ENCODE results near the gene LYRM1.
"Not testable (repeated sequence)": the region's sequence is repeated elsewhere in the genome, so short reads cannot be mapped to it uniquely, and the experiment has no call there.

LYRM1 gene

DNA sequence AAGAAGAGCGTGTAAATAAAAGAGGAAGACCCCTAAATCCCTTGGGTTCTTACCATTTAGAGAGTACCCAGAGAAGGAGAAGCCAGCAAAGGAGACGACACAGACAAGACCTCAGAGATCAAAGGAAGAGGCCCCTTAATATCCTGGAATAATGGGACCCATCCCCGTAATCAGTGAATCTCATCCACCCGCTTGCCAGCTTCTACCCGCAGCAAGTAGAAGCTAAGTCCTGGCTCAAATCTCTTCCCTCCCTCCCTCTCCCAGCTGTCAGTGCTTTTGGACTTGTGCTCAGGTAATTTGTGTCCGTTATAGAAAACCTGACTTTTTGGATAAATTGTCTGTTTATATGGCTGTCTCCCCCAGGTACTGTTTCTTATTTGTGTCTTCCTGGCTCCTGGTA lies 1.9 kb downstream of the LYRM1 start:
- no peak for DNase-seq (ENCODE audit: low read depth)

GRCh38 chr16:20903116-20903898 lies 2.7 kb downstream of the LYRM1 start:
- DNase-seq (ENCODE audit: low read depth): no peak

DNA sequence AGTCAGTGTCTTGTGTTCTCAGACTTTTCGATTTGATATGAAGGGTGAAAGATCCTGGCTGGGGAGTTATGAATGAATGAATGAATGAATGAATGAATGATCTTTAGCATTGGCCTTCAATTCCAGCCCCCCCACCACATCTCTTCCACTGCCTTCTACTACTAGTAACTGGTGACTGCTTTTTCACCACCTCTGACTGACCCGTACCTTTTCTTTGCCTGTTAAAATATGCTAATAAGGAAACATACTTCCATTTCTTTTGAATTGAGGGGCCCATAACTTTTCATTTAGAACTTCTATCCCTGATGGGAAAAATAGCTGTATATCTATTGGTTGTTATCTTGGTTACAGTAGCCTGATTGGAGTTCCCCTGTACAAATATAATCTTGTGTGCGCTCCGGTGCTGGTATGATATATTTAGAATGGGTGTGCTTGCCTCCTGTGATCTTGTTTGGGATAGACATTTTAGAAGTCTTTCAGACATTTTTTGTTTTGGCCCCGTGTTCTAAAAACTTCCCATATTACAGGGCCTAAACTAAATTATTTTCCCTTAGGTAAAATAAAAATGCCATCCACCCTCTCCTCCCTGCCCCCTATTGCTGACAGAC lies 3.4 kb downstream of the LYRM1 start:
- no peak for DNase-seq (ENCODE audit: low read depth)

GRCh38 chr16:20904507-20905081 lies 4.0 kb downstream of the LYRM1 start:
- no peak for DNase-seq (ENCODE audit: low read depth)

DNA sequence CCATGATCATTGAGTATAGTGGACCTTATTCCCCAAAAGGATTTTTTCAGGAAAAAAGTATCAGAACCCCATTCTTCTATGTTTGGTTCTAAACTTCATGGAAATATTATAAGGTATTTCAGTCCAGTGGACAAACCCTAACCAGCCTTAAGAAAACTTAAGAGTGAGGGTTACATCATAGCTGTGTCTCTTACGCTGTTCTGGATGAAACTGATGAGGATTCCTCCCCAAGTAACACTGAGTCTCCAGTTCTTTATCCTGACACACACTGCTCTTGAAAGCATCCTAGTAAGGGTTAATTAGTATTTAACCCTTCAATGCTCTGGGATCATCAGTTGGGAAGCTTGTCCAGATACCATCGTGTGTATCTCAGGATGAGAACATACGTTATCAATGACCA lies 5.0 kb downstream of the LYRM1 start:
- no peak for DNase-seq (ENCODE audit: low read depth)

DNA sequence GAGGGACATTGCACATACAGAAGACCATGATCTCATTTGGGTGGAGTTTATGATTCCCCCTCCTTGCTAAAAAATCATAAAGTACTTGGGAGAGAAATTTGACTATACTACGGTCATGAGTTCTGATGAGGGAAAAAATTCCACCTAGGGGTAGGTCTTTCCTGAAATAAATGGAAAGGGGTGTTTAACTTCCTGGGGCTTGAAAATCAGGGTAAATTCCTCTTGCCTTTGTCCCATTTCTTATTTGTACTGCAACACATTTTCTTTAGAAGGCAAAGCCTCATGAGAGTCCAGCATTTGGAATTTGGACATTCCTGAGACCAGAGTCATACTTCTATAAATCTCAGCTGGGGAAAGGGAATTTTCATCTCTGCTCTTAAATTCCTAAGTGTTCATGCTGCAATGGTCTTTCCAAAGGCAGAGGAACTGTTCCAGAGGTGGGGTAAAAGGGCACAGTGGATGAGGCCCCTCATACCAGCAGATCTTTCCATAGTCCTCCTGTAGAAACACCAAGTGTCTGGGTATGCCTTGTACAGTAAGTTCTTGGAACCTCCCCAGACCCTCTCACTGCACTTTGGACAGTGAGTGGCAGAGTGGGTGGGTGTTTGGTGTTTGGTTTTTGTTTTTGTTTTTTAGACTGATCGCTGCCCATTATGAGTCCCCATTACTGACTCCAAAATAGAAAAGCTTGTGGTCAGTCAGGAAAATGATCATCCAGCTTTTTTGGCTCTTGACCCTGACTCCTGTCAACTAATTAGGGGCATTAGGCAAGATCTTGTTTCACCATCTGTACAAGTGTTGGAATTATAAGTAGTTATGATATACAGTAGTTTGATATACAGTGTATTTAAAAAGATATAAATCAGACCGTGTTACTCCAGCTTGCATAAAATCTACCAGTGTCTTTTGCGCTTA lies 6.0 kb downstream of the LYRM1 start:
- no peak for DNase-seq (ENCODE audit: low read depth)

GRCh38 chr16:20910781-20911321 lies 10.3 kb downstream of the LYRM1 start:
- no peak for DNase-seq (ENCODE audit: low read depth)

DNA sequence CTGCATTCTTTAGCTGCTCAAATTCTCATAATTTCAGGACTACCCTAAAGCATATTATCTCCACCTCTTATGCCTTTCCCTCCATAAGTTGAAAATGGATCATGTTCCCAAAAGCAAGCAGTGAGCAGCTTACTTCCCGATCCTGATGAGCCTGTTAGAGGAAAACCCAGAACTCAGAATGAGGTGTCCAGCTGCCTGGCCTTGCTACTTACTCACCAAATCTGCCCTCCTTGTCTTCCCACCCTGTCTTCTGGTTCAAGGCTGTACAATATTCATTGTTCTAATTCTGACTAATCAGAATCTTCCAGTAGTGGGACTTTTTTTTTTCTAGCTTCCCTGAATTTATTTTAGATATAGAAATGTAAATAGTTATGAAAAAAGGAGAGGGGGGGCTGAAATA lies 10.8 kb downstream of the LYRM1 start:
- DNase-seq (ENCODE audit: low read depth): no peak

GRCh38 chr16:20916289-20916688 lies 15.7 kb downstream of the LYRM1 start:
- DNase-seq (ENCODE audit: low read depth): no peak

GRCh38 chr16:20916942-20917341 lies 16.4 kb downstream of the LYRM1 start:
- DNase-seq (ENCODE audit: low read depth): no peak

DNA sequence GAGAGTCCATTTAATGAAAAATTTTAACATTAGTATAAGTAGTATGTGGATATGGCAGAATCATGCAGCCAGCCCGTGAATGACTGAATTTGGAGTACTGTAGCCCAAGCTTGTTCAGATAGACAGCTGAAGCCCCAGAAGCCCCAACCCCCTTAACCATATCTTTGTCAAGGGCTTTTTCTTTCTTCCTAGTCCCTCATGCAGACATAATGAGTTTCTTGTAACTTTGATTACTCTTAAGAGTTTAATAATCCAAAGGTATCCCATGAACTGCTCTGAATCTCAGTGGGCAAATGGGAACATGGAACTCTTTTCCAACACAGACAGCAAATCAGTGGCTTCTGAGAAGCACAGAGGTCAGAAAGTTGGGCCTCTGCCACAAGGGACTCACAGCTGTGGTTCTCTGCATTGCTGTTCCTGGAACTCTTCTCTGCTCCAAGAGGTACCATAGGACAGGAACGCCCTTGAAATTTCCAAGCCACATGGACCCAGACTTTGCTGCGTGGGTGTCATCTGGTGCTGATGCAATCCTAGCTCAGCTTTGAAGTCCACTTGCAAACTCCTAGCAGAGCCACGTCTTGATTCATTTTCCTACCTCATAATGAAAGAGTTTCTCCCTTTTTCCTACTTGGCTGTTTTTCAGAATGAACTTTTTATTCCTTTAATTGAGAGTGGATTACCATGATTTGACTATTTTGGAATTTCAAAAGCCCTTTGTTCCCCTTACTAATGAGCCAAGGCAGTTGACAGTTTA lies 18.1 kb downstream of the LYRM1 start:
- DNase-seq (ENCODE audit: low read depth): no peak

DNA sequence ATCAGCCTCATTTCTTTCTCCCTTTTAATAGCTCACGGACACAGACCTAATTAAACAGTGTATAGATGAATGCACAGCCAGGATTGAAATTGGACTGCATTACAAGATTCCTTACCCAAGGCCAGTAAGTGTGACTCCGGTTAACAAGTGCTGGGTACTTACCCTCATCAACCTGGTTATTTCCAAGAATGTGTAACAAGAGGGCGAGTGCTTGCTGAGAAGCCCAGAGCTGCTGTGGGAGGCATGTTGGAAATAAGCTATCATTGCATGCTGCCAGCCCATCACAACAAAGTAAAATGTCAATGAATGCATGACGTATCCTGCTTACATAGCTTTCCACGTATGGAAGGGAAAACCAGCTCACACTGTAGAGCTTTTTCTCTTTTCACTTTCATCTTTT lies 19.5 kb downstream of the LYRM1 start:
- DNase-seq (ENCODE audit: low read depth): no peak

DNA sequence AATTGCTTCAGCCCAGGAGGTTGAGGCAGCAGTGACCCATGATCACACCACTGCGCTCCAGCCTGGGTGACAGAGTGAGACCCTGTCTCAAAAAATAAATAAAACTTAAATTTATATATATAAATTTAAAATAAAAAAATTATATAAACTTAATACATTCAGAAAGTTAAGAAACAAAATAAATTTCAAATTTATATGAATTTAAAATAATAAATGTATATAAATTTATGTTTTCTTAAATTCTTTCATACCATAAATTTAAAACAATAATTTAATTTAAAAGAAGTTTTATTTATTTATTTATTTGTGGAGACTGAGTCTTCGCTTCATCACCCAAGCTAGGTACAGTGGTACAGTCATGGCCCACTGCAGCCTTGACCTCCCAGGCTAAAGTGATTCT lies 20.2 kb downstream of the LYRM1 start:
- DNase-seq (ENCODE audit: low read depth): no peak

- no peak for DNase-seq (ENCODE audit: low read depth)
Measured at GRCh38 chr16:20923876-20924275, 23.3 kb downstream of the LYRM1 start.

DNA sequence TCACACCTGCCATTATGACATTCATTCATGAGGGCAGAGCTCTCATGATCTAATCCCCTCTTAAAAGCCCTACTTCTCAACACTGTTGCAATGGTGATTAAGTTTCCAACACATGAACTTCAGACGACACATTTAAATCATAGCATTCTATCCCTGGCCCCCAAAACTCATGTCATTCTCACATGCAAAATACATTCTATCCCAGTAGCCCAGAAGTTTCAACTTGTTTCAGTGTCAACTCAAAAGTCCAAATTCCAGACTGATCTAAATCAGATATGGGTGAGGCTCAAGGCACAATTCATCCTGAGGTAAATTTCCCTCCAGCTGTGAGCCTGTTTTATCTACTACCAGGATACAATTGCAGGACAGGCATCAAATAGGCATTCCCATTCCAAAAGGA lies 25.2 kb downstream of the LYRM1 start:
- DNase-seq (ENCODE audit: low read depth): no peak

DNA sequence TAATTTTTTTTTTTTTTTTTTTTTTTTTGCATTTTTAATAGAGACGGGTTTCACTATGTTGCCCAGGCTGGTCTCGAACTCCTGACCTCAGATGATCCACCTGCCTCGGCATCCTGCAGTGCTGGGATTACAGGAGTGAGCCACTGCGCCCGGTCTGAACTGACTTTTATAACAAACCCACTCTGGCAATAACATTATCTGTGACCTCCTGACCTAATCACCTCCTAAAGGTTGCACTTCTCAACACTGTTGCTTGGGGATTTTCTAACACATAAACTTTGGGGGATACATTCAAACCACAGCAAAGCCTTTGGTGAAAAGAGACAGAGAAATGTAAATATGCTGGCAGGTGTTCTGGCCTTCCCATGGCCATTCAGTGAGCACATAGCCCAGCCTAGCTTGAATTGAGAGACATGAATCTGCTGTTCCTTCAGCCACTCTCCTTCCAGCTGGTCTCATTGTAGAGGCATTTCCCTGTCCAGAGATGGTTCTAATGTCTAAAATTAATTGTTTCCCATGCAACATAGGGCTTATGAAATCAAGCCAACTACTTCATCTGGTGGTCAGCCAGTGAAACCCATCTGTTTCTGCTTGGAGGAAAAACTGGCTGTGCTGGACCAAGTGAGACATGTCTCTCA lies 28.3 kb downstream of the LYRM1 start:
- DNase-seq (ENCODE audit: low read depth): no peak

GRCh38 chr16:20929676-20930364 lies 29.2 kb downstream of the LYRM1 start:
- DNase-seq (ENCODE audit: low read depth): not testable (repeated sequence)

DNA sequence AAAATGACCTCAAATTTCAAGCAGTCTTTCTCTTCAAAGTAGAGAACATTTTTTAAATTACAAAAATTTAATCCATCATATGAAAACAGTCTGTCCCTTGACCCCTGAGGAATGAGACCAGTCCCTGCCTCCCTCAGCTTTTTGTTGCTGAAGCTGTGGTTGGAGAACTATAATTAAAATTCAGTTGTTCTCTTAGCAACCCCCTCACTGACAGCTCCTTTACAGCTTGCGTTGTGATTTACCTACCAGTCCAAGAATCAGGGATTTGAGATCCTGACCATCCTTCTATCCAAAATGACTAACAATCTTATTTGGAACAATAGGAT lies 29.8 kb downstream of the LYRM1 start:
- no peak for DNase-seq (ENCODE audit: low read depth)

DNA sequence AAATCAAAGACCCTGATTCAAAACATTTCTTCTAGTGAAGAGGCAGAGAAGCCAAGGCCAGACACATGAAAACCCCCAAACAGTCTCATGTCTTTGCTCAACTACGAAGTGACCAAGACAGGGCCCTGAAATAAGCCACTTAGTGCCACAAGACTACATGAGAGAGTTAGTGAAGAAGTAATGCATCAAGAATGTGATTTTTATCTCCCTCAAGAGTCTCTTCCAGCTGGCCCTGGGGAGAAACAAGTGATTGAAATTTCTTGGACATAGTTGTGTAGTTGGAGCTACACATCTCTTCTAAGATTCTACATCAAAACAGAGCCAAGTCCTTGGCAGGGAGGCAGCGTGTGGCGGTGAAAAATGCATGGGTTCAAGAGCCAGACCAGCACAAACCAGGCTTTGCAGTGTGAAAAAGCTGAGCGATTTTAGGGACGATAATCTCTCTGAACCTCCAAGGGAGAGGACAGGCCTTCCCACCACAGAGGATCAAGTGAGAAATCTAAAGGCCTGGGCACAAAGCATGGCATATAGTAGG lies 30.6 kb downstream of the LYRM1 start:
- no peak for DNase-seq (ENCODE audit: low read depth)

DNA sequence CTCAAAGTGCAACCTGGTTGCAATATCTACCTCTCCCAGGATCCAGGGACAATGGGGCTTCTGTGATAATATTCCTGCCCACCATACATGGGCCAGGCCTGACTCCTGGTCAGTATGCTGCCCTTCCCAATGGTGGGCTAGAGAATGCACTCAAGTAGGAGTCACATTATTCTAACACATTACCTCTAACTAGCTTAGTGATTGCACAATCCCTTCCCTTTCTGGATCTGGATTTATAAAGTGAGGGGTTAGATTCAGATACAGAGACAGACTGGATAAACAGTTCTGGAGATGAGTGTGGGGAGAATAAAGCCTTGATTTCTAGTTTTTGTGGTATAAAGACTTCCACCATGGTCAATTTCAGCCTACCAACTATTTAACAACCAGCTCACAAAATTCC lies 33.0 kb downstream of the LYRM1 start:
- DNase-seq (ENCODE audit: low read depth): no peak
